Ecto neural progenitor cell (in vitro differentiated cells): ENCODE results near the gene PGAP1.

Experiments
- DNase-seq: peaks from one replicate; pipeline ENCODE4 v3.0.0-alpha.2; 2018; ENCODE audit warnings: low spot score

Gene PGAP1

DNA sequence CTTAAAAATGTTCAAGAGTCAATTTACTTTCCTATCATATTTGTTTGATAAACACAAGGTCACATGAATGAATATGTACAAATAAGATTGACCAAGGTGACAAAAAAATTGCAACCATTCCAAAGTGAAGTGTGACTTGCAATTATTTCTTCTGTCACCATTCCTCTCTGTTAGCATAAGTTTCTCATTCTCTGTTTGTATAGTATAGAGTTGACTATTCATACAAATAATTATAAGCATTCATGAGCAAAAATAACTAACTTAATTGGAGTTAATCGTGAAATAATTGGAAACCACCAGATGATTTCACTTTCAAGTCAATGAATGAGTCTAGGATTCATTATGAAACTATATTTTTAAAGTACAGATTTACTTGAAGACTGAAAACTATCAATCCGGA is 42.1 kb downstream of the PGAP1 start:
- DNase-seq: no peak

DNA sequence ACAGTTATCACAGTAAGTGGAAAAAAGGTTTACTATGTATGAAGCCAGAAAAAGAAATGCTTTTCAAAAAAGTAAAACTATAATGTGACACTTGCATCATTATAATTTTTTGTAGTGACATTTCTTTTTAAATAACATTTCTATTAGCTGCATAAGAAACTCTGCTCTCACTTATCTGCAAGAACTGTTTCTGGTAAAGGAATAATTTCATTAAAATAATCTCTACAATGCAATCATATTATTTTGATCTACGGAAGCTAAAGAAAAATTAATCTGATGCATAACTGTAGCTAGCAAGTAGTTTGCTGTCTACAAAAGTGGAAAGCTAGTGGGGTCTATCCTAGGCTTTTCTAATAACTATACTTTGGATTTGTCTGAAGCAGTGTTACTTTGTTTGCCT is 50.1 kb downstream of the PGAP1 start:
- DNase-seq: no peak

DNA sequence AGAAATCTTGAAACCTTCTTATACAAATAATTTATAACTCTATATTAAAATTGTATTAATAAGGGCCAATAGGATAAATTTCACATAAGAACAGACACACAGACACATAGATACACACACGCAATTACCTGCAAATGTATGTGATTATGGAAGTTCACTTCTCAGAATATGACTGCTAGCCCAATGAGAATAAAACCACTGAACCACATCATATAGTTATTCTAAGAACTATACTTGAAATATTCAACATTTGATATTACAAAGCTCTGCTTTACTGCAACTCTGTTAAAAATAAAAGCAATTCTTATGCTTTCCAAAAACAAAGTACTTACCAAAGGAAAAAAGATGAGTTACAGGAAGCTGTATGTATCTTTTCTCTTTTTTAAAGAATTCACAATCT is 51.1 kb downstream of the PGAP1 start:
- DNase-seq: no peak

DNA sequence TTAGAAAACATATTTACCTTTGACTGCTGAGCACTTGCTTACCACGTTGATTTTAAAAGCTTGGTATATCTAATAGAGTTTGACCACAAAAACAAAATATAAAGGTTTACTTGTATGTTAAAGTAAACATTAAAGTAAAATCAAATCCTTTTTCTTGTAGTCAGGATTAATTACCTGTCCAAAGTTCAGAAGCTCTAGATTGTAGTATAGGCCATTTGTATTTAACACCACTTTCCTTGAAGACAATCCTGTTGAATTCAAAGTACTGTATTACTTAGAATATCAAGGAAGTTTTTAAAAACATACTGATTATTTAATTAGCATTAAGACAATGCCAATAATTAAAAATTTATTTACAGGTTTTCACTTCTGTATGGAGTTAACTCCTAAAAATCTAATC is 53.0 kb downstream of the PGAP1 start:
- DNase-seq: no peak

DNA sequence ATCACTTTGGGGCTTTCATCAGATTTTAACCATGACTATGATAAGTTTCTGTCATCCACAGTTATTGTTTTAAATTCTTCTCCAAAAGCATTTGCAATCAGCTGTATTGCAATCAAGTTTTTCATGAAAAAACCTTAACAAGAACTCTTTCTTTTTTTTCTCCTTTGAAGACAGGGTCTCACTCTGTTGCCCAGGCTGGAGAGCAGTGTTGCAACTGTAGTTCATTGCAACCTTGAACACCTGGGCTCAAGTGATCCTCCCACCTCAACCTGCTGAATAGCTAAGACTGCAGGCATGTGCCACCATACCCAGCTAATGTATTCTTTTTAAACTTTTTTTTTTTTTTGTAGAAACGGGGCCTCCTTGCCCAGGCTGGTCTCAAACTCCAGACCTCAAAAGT is 71.9 kb downstream of the PGAP1 start:
- no peak for DNase-seq

DNA sequence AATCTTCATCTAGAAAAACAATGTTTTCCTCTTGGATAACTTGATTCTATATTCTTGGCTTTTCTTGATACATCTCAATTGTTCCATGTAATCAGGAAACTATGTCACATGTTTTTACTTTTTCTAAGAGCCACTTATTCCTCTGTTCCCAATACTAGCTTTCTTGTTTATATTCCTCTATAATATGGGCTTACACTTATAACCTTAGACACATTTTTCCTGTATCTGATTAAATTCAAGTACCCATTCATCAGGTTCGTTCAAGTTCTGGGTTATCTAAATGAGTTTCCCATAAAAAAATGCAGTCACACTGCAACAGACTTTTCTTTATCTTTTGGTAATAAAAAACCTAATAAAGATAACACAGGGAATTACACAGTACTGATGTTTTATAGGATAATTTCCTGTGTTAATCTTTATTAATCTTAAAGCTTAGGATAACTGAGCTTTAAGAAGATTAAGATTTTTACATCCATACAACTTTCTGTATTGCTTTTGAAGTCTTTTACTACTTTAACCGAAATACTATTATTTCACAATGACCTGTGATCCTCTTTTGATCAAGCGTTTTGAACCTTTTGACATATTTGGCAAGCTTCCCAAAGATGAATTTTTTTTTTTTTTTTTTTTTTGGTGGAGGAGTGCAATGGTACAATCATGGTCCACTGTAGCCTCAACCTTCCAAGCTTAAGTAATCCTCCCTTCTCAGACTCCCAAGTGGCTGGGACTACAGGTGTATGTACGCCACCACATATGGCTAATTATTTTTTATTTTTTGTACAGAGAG is 73.0 kb downstream of the PGAP1 start:
- no peak for DNase-seq

DNA sequence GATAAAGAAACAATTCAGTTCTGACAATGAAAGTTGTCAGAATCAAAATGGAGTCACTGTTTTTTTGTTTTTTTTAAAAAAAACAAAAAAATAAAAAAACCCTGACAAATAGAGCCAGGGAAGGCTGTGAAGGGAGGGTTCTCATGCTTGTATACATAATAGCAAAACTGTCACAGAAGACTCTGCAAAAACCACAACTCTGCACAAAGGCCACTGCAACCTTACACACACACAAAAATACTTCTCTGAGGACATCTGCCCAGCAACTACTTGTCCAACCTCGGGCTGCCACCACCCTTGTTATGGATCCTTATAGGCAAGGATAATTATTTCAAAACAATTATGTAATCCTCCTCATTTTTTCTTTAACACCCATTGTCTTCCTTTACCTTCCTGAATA is 75.4 kb downstream of the PGAP1 start:
- DNase-seq: no peak

DNA sequence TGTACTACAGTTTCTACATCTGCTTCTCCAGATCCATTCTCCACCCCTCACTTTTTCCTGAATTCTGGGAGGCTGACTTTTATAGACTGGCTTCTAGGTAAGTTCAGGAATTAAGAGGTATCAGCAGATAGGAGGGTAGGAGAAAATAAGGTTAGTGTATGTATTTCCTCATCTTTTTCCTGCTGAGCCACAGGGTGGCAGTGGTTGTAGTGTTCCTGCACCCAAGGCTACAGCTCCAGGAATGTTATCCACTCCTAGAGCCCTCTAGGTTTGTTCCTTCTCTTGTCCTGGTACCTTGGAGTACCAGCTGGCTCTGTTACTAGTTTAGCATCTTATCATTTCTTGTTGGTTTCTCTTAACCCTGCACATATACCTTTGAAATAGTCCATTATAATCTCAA is 76.6 kb downstream of the PGAP1 start:
- DNase-seq: no peak

DNA sequence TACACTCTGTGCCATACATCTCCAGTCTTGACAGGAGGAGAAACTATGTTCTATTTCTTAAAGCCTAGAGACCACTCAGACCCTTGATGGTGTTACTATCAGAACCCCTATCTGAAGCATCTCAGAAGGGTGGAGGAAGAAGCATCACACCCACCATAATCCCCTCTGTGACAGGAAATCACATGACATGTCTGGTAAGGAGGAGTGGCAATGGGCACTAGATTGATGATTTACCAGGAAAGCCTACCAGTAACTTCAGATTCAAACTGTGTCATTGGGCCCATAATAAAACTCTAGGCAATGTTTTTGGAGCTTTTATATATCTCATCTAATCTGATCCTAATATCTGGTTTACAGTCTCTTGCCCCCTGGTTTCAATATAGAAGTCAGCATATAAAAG is 80.2 kb downstream of the PGAP1 start:
- DNase-seq: no peak

DNA sequence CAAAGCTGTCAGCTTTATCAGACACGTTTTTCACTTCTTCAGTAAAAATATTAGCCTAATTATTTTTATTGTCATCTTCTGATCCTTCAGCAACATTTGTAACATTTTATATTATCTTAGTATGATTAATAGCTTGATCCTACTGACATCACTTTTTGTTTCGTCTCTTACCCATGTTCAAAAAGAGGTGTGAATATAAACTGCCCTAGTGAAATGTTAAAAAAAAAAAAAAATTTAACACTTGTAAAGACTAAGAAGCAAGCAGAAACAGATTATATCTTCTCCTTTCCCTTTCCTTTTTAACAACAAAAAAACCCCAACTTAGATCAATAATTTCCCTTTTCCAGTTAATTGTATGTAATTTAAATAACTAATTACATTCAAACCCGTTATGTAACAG is 81.1 kb downstream of the PGAP1 start:
- no peak for DNase-seq

DNA sequence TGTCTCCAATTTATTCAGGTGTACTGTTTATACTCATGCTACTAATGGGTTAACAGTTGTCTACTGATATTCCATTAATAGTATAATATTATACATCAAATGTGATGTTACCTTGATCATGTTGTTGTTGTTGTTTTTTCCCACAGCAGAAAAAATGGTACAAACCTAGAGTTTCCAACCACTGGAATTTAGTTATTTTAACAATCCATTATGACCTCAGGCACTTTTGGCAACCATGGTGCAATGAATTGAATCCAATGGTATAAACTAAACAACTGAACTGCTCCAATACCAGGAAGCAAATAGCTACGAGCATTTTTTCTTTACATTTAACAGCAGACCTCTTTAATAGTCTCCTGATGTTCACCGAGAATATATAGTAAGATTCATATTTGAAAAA is 86.3 kb downstream of the PGAP1 start:
- no peak for DNase-seq

DNA sequence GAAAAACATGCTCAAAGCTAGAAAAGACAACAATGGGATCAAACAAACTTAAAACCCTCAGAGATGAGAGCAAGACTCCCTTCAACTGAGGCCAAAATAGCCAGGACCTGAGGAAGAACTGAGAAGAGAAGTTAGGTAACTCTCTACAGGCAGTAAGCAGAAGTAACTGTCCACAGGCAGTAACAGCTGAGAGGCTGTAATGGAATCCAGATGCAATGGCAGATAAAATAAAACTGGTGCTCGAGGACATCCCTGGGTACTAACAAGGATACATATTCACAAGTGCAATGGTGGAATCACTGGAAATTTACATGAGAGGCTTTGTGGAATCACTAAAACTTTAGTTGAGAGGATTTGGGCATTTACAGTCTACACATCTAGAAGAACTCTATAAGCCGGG is 86.9 kb downstream of the PGAP1 start:
- no peak for DNase-seq

DNA sequence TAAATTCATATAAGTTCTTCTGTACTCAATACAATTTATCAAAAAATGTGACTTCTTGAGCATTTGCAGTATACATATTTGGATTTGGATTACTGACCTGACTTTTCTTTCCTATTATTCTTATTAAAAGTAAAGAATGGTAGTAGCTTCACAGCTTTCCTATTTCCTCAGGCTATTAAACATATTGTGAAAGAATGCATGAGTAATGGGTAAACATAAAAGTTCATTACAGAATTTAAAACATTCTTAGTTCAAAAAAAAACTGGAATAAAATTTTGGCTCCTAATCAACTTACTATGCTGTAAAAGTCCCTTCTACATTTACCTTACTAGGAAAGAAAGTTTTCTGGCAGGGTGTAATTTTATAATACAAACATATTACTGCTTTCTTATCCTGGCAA is 90.1 kb downstream of the PGAP1 start:
- DNase-seq: no peak

DNA sequence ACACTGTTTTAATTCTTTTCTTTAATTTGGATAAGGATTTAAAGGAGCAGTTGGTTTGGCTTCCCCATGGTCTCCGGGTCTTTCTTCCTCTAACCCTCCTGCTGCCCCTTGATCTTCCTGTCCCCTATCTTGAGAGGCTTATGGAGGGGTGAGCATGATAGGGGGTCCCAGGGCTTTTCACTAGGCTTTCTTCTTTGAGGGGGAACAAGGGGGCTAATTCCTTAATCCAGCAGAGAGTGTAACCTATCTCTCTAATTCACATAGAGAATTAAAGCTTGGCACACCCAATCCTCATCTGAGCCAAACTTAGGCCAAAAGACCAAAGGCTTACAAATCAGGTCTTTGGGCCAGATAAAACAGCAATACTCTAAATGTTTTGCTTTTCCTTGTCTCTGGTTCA is 95.8 kb downstream of the PGAP1 start:
- DNase-seq: no peak

DNA sequence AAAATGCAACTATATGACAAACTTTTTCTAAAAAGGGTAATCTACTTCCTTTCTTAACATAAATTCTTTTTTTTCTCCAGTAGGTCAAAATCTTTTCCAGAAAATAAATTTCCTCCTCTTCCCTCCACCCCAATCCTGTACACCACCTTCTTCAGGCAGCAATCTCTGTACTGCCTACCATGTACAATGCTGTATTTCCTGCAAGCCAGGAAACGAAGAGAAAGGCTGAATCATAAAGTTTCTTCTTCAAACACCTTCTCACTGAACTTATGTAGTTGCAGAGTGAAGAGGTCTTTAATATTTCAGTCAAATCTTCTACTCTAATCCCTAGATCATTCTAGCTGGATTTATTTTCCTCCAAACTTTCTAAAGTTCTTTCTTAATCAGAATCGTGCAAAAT is 99.2 kb downstream of the PGAP1 start:
- DNase-seq: no peak

DNA sequence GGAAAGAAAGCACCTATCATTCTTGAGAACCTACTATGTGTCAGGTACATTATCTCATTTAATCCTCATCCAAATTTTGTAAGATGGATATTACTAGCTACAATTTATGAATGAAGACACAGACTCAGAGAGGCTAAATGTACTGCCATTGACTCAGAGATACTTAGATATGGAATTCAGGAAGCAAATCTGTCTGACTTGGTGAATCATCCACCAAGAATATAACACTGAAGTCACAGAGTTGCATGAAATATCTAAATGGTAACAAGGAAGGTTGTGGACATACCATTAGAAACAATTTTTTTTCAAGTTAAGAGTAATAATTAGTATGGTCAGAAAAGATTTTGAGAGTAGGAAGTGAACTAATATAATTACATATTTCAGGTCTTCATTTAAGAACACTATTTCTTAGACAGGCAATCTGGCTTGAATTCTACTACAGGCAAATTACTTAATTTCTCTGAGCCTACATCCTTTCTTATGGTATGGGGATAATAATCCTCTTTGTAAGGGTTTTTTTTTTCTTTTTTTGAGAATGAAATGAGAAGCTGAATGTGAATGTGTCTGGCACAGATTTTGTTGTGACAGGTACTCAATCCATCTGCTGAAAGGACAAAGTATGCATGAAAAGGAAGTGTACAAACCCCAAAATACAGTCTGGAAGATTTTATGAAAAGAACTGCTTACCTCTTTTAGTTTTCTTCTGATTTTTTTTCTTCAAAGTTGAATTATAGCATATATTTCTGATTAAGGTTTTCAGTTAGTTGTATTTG is 102.6 kb downstream of the PGAP1 start:
- DNase-seq: no peak

DNA sequence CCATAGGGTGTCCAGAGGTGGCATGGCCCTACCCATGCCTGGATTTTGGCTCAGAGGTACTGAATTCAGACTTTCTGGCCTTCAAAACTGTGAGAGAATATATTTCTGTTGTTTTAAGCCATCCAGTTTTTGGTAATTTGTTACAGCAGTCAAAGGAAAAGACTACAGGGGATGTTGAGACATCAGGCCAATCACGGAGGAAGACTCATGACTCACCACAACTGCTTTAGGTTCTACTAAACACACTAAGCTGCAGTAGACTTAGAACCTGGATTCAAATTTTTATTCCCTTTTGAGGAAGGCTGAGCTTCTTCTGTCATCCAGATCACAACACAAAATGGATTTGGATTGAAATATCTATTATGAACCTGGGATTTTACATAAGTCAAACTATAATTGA is 105.3 kb downstream of the PGAP1 start:
- DNase-seq: no peak

DNA sequence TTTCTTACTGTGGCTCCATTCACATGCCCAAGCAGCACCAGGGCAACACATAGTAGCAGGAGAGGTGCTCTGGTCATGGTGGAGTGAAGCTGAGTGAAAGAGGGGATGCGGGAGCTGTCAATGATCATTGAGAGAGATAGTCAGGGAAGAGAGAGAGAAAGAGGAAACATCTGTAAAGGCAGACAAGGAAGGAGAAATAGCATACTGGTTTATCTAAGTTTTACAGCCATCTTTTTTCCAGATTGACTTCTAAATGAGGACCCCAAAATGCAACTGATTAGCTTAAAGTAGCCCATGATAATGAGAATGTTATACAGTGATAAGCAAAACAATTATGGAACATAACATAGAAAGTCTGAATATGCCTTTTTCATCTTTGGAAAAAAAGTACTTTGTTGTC is 117.2 kb downstream of the PGAP1 start, which contains the start of gene C2orf66:
TSS of gene C2orf66 (minus strand) at position 96 of the 400 bp plus-strand sequence. CDS start at position 77, 19 bp downstream.
- DNase-seq: no peak

DNA sequence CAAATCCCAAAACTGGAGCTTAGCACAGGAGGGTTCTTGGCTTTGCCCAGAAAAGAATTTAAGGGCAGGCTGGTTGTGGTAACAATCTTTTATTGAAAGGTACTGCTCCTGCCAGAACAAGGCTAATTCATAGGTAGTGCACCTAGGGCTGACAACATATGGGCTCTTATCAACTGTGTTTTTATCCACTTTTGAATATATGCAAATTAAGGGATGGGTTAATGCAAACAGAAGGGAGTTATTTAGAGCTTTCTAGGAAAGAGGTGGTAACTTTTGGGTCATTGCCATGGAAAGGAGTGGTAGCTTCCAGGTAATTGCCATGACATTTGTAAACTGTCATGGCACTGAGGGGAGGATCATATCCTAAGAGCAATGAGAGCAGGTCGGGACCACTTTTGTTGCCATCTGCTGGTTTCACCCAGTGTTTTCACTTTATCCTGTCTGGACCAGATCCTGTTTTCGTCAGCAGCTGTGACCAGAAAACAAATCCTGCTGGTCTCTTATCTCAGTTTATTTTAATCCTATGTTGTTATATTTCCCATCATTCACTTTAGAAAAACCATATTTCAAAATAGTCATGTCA is 118.3 kb downstream of the PGAP1 start:
- DNase-seq: no peak

DNA sequence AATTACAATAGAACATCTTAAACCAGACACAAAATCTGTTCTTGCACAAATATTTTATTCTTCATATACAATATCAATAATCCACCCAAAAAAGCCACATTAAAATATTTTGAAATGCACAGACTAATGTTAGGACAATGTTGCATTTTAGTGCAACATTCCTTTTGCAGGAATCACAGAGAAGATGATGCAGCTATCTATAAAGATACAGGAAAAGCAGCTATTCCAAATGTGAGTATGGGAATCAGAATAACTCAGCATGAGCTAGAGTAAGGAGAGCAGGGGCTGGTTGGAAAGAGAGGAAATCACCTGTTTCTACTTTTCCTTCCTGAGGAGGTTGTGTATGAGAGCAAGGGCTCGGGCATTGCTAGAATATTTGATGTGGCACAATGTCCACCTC is 122.1 kb downstream of the PGAP1 start:
- DNase-seq: no peak

DNA sequence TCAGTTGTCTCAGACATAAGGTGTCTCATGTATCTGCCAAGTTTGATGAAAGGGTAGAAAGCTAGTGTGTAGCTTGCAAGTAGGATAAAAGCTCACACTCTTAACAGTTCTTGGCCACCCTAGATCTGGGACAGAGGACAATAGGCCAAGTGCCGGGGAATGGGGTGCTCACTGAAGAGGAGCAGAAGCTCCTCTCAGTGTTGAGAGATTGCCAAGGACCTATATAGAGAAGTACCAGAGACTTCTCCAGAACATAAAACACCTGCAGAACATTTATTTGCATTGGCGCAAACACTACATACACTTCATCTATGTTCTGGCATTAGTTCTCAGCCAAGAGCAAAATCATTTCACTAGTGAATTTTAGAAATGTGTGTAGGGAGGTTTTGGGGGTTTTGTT is 124.1 kb downstream of the PGAP1 start:
- DNase-seq: no peak

DNA sequence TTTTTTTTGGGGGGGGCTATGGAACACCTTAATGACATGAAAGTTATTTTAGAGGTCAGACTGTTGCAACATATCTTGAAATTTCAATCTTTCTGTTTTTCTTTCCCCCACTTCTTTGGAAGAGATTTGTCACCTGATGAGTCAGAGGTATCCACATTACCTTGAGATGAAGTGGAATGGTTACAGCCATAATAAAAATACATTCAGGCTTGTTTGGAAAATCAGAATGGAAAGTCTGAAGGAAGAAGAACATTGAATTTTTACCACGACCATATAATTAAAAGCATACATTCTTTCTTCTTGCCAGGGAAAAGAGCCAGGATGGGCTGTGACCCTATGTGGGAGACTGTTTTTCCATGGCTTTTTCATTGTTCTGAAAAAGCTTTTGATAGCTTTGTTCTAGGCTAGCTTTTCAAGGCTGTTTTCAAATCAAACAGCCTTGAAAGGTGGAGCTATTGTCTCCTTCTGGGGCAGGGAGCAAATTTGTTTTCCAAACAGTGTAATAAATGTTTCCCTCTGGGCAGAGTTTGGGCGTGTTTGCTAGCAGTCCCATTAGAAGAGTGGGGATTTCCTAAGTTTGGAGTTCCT is 124.7 kb downstream of the PGAP1 start:
- no peak for DNase-seq

DNA sequence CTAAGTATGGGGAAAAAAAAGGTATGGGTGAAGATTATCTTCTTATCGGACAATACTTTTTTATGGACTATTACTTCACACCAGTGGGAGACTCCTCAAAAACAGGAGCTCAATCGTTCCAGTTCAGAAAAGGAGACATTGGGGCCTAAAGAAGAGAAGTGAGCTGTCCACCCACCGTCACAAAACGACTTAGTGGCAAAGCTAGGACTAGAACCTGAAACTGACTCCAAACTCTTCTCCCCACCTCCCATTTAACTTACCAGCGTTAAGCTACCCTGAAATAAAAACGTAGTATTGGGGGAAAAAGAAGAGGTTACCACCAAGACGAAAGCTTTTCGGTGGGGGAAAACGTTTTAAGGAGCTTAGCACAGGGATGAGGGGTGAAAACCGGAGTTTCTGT is 127.5 kb downstream of the PGAP1 start:
- no peak for DNase-seq
